ENCODE measurements around the gene ZBTB32. TPM values are rescaled to one million over a fixed set of nuclear protein-coding genes. Genes with fewer than 3 reads are reported as not detected.
A peak's percentile ranks its signal among the peaks of the same experiment; 100 is the strongest.

ZBTB32 gene
- polyA plus RNA-seq, 1 of the 3 experiments (the other 2 are of a cell fraction) = not detected

GRCh38 chr19:35755550-35756376 lies 51.4 kb downstream of the ZBTB32 start:
- Histone ChIP-seq H3K9ac (no peak overlapping the region), H3K79me2 (ENCODE audit: insufficient read depth) (peaks cover 30% of the 10 kb centered on the region), H3K4me2 (no peak overlapping the region), H3K4me3 (ENCODE audit: low read depth in 2 of 2, low read length in 1 of 2) (no peak overlapping the region), H3K27me3 (ENCODE audit: insufficient read depth) (no peaks in the 10 kb centered on the region), H3F3A (replicated peaks; ENCODE audit: insufficient read depth) (peaks cover 10% of the 10 kb centered on the region), H4K20me1 (ENCODE audit: insufficient read depth) (peaks cover 4% of the 10 kb centered on the region), H3K27ac (ENCODE audit: low read depth in 2 of 2, low read length in 1 of 2) (peak overlapping the region in 1 of 2 experiments; percentile 98; a peak in 2 of 4 replicates), H3K9me3 (no peaks in the 10 kb centered on the region), H3K4me1 (ENCODE audit: control insufficient read depth in 1 of 2, insufficient read depth in 2 of 2, low read depth in 1 of 2, low read length in 1 of 2) (peaks cover 7 to 19% of the 10 kb centered on the region in 2 experiments; a peak in 3 of 4 replicates), H2AFZ (ENCODE audit: low read depth) (no peak overlapping the region), H3K36me3 (replicated peaks in 1 of 2; ENCODE audit: control insufficient read depth in 1 of 2, insufficient read depth in 2 of 2, low read length in 1 of 2) (peaks cover 13 to 32% of the 10 kb centered on the region in 2 experiments), H3K9me2 (no peaks in the 10 kb centered on the region)
- TF ChIP-seq NRF1 (IDR thresholded peaks at IDR 0.05; ENCODE audit: low read depth, low read length) (no peak), TAF1 (IDR thresholded peaks at IDR 0.05; ENCODE audit: borderline replicate concordance, low read depth, low read length) (no peak), RCOR1 (IDR thresholded peaks at IDR 0.05; ENCODE audit: low read length) (no peak), JUND (IDR thresholded peaks at IDR 0.05) (no peak), GATA2 (CRISPR knock-in tag; IDR thresholded peaks at IDR 0.05) (no peak), RXRA (IDR thresholded peaks at IDR 0.05; ENCODE audit: borderline replicate concordance, low read depth) (no peak), CHD2 (IDR thresholded peaks at IDR 0.05; ENCODE audit: low read length, partially characterized antibody) (no peak), TEAD4 (IDR thresholded peaks at IDR 0.05; ENCODE audit: borderline replicate concordance, insufficient read depth) (no peak), USF1 (IDR thresholded peaks at IDR 0.05; ENCODE audit: borderline replicate concordance, low read depth) (no peak), SMC3 (IDR thresholded peaks at IDR 0.05; ENCODE audit: low read depth, low read length) (no peak), YY1 (IDR thresholded peaks at IDR 0.05; ENCODE audit: low read depth) (no peak), TCF12 (IDR thresholded peaks at IDR 0.05) (no peak), RFX5 (IDR thresholded peaks at IDR 0.05; ENCODE audit: low read length) (no peak), MXI1 (IDR thresholded peaks at IDR 0.05; ENCODE audit: low read depth, low read length) (no peak), GABPA (IDR thresholded peaks at IDR 0.05; ENCODE audit: low read depth) (no peak), ZBTB33 (IDR thresholded peaks at IDR 0.05; ENCODE audit: borderline replicate concordance, low read depth) (no peak)
- DNase-seq = no peak
- CTCF ChIA-PET = interaction anchor here (0.9 kb wide), 1 partner anchor 64 kb away, joined by 4 read pairs; no protein-coding TSS in a partner anchor
- POLR2A ChIA-PET = no interaction called here
- WGBS (ENCODE audit: low lambda C conversion rate) = 95% methylated on average over 46 of the region's 74 CpGs
